HG02870 (cell line): ENCODE results near the gene SCLY.

ENCODE experiments used
- ATAC-seq: cut with Tn5 transposase; IDR thresholded peaks from one replicate; pipeline ENCODE4 v1.9.1; 2021; ENCODE audit warnings: mild to moderate bottlenecking, moderate library complexity; ENCODE audit not compliant: unreplicated experiment

SCLY gene

GRCh38 chr2:238124488-238125126 is 63.8 kb downstream of the SCLY start:
- ATAC-seq = no peak

GRCh38 chr2:238125127-238125885 is 64.5 kb downstream of the SCLY start:
- no peak for ATAC-seq

GRCh38 chr2:238126338-238126737 is 65.5 kb downstream of the SCLY start:
- ATAC-seq = no peak

- ATAC-seq = no peak
These were observed 66.0 kb downstream of the SCLY start for GRCh38 chr2:238126775-238127164.

- no peak for ATAC-seq
These were observed 66.6 kb downstream of the SCLY start for GRCh38 chr2:238127165-238128060.

GRCh38 chr2:238128061-238128440 is 67.2 kb downstream of the SCLY start:
- no peak for ATAC-seq

GRCh38 chr2:238128534-238129001 is 67.8 kb downstream of the SCLY start:
- no peak for ATAC-seq

- no peak for ATAC-seq
These were observed 68.6 kb downstream of the SCLY start for GRCh38 chr2:238129166-238130010.

GRCh38 chr2:238130111-238130695 is 69.4 kb downstream of the SCLY start:
- ATAC-seq = no peak

GRCh38 chr2:238130696-238131628 is 70.2 kb downstream of the SCLY start:
- no peak for ATAC-seq

GRCh38 chr2:238131761-238132462 is 71.1 kb downstream of the SCLY start:
- ATAC-seq = no peak

GRCh38 chr2:238132463-238133450 is 72.0 kb downstream of the SCLY start:
- ATAC-seq = no peak

- no peak for ATAC-seq
These were observed 72.9 kb downstream of the SCLY start for GRCh38 chr2:238133499-238134392.

GRCh38 chr2:238134393-238134785 is 73.6 kb downstream of the SCLY start:
- no peak for ATAC-seq

GRCh38 chr2:238135601-238136150 is 74.9 kb downstream of the SCLY start:
- ATAC-seq = no peak
